Non-pigmented ciliary epithelial cell (primary cell): ENCODE data around the gene LSM7.

Experiments
- DNase-seq: peaks from one replicate; pipeline ENCODE4 v3.0.0-alpha.2; 2010; ENCODE audit warnings: low read depth

Gene LSM7

GRCh38 chr19:2338055-2338615, 9.7 kb upstream of the LSM7 start:
- no peak for DNase-seq

GRCh38 chr19:2337329-2337707, 8.9 kb upstream of the LSM7 start:
- peak; percentile 37 for DNase-seq

- DNase-seq: no peak
Measured at GRCh38 chr19:2336528-2337328, 8.3 kb upstream of the LSM7 start.

- DNase-seq: no peak
Measured at GRCh38 chr19:2335848-2336247, 7.5 kb upstream of the LSM7 start.

- DNase-seq: no peak
Measured at GRCh38 chr19:2334986-2335846, 6.8 kb upstream of the LSM7 start.

- no peak for DNase-seq
Measured at GRCh38 chr19:2334426-2334825, 6.0 kb upstream of the LSM7 start.

GRCh38 chr19:2333807-2334211, 5.4 kb upstream of the LSM7 start:
- no peak for DNase-seq

GRCh38 chr19:2333027-2333806, 4.8 kb upstream of the LSM7 start:
- DNase-seq: no peak

- DNase-seq: no peak
Measured at GRCh38 chr19:2332341-2333026, 4.1 kb upstream of the LSM7 start.

GRCh38 chr19:2331601-2332246, 3.3 kb upstream of the LSM7 start:
- DNase-seq: no peak

- DNase-seq: no peak
Measured at GRCh38 chr19:2330632-2331284, 2.4 kb upstream of the LSM7 start.

GRCh38 chr19:2330255-2330631, 1.9 kb upstream of the LSM7 start:
- no peak for DNase-seq

- no peak for DNase-seq
Measured at GRCh38 chr19:2329501-2329916, 1.1 kb upstream of the LSM7 start.

- no peak for DNase-seq
Measured at GRCh38 chr19:2329149-2329478, 728 bp upstream of the LSM7 start.

- DNase-seq: peak; percentile 79
Measured at GRCh38 chr19:2327773-2328400, 499 bp downstream of the LSM7 start.

- DNase-seq: no peak
Measured at GRCh38 chr19:2326699-2327360, 1.6 kb downstream of the LSM7 start.

GRCh38 chr19:2325281-2326046, 2.9 kb downstream of the LSM7 start:
- DNase-seq: no peak

- no peak for DNase-seq
Measured at GRCh38 chr19:2324220-2324948, 4.0 kb downstream of the LSM7 start.
